ENCODE results near the gene SYTL2.
"Not testable (repeated sequence)": the region's sequence is repeated elsewhere in the genome, so short reads cannot be mapped to it uniquely, and the experiment has no call there.

Gene SYTL2

DNA sequence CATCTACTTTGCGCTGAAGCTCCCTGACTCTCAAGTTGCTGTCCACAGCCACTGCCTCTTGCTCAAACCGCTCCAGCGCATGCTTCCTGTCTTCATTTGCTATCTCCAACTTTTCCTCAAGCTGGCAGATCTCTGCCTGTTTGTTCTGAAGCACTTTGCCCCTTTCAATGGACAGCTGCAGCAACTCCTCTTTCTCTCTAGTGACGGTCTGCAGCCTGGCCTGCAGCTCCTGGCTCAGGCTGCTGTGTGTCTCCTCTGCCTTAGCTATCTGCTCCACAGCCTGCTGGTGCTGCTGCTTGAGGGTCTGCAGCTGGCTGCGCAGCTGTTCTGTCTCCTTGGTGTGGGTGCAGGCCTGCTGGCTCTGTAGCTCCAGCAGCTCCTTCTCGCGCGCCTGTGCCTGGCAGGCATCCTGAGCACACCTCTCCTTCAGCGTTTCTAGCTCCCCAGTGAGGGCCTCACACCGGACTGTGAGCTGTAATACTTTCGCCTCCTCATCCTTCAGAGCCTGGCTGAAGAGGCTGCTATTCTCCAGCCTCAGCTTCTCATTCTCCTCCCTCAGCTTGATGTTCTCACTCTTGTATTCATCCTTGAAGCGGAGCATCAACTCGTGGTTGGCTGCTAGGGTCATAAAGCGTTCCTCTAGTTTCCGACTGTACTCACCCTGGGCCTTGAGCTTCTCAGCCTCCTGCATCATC, 125.7 kb downstream of the SYTL2 start:
- DNase-seq (ENCODE audit: low read depth): no peak

DNA sequence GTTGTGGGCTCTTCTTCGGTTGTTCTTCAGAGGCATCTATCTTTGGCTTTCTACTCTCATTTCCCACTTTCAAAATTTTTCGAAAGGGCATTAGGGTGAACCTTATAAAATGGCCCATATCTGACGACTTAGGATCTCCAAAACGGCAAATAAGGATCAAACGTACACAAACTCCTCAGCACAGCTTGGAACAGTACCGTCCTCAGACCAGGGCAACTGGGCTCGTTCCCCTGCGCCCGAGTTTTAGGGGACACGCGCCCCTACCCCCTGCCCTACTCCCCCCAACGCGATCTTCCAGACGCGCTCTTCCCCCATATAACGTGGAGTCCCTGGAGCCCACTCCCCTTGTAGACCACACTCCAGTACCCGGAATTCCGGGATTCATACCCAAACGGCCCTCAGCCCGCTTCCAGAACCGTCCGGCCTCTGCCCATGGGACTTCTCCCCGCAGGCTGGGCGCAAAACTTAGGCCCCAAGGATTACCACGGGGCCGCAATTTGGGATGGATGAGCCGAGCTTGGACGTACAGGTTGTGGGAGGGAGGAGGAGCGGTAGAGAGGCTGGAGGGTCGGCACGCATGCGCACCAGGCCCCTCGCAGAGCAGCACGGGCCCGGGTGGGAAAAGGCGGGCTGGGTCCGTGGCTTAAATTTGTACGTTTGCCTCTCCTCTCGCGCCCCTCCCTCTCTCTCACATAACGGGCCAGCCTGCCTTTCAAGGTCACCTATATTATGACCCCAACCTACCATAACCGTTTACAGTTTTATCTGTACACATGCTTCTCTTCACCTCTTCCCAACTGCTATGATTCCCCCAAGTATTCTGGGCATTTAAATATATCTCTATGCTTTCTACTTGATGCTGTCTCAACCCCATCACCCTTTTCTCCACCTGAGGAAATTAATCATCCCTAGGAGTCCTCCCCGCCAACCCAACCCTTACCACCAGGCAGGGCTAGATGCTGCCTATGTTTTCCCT, 128.3 kb downstream of the SYTL2 start:
- no peak for DNase-seq (ENCODE audit: low read depth)

- no peak for DNase-seq (ENCODE audit: low read depth)
These were observed 130.0 kb downstream of the SYTL2 start for GRCh38 chr11:85680897-85681296.

DNA sequence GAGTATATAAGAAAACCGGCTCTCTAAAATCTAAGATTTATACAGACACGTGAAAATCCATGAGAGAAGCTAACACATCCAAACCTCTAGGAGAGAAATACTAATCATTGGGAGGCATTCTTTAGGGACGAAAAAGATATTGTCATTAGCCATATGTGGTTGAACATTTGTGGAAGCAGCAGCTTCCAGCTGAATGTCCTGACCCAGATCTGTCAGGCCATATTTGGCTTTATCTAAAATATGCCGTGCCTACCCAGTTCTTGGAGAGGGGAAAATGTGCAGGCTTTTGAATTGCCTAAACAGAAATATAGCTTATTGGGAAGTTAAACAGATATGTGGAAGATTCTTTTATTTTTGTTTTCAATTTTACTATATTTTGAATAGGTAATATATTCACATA, 131.4 kb downstream of the SYTL2 start:
- DNase-seq (ENCODE audit: low read depth): no peak

- no peak for DNase-seq (ENCODE audit: low read depth)
These were observed 137.5 kb downstream of the SYTL2 start for GRCh38 chr11:85673393-85673792.

DNA sequence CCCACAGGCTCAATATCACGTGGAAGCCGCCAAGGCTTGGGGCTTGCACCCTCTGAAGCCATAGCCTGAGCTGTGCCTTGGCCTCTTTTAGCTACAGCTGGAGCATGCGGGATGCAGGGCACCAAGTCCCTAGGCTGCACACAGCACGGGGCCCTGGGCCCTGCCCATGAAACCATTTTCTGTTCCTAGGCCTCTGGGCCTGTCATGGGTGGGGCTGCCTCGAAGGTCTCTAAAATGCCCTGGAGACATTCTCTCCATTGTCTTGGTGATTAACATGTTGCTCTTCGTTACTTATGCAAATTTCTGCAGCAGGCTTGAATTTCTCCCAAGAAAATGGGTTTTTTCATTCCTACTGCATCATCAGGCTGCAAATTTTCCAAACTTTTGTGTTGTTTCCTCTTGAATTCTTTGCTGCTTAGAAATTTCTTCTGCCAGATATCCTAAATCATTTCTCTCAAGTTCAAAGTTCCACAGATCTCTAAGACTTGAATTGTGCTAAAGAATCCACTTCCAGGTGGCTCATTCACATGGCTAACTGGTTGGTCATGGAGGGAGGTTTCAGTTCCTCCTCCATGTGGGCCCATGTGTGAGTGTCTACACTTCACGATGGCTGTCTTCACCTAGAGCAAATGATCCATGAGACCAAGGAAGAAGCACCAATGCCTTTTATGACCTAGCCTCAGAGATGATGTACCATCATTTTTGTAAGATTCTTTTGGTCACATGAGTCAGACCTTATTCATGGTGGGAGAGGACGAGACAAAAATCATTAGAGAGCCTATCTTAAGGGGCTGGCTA, 138.6 kb downstream of the SYTL2 start:
- no peak for DNase-seq (ENCODE audit: low read depth)

- not testable (repeated sequence) for DNase-seq (ENCODE audit: low read depth)
These were observed 139.8 kb downstream of the SYTL2 start for GRCh38 chr11:85670949-85671663.

- DNase-seq (ENCODE audit: low read depth): no peak
These were observed 142.8 kb downstream of the SYTL2 start for GRCh38 chr11:85668157-85668556.

- DNase-seq (ENCODE audit: low read depth): no peak
These were observed 144.3 kb downstream of the SYTL2 start for GRCh38 chr11:85666687-85667086.

DNA sequence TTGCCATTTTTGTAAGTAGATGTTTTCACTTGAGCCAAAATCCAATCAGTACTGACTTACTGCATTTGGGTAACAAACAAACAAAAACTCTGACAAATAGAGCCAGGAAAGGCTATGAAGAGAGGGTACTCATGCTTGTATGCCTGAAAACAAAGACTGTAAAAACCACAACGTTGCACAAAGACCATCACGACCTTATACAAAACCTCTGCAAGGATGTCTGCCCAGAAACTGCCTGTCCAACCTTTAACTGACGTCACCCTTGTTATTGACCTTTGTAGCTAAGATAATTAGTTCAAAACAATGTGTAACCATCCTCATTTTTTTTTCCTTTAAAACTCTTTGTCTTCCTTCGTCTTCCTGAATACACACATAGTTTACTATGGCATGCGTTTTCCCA, 145.2 kb downstream of the SYTL2 start:
- DNase-seq (ENCODE audit: low read depth): no peak

GRCh38 chr11:85664615-85665481, 146.1 kb downstream of the SYTL2 start, which contains the start of gene CREBZF:
TSS of gene CREBZF (minus strand) at chr11:85665129. CDS start at chr11:85664875, 254 bp downstream.
- DNase-seq (ENCODE audit: low read depth): peak; percentile 83

- DNase-seq (ENCODE audit: low read depth): peak; percentile 42
These were observed 147.0 kb downstream of the SYTL2 start for GRCh38 chr11:85663753-85664614.

DNA sequence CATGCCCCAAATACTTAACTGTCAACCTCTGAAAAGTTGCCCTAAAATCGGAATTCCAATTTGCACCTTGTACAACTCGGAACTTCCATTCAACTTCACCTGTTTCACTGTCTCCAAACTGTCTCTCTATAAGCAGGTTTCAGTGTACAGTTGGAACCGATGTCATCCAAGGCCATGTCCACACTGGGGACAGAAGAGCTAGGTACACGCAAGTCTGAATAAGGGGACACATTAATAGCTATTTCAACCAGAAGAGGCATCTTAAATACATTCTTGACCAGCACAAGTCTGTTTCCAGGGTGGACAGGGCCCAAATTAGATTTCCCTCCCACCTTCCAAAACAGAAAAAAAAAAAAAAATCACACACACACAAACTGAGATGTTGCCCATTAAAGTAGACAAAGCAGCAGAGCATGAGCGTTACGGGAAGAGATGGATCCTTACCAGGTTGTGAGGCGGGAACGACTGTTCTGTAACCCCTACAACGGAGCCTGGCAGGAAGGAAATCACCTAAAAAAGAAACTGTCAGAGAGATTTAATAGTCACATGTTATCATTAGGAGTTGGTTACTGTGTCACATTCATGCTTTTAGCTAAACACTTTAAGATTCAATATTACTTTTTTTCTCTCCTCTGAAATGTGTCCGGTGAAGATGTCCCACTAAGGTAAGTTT, 147.7 kb downstream of the SYTL2 start:
- no peak for DNase-seq (ENCODE audit: low read depth)

GRCh38 chr11:85661972-85662664, 148.8 kb downstream of the SYTL2 start:
- no peak for DNase-seq (ENCODE audit: low read depth)

- no peak for DNase-seq (ENCODE audit: low read depth)
These were observed 152.8 kb downstream of the SYTL2 start for GRCh38 chr11:85658180-85658579.

DNA sequence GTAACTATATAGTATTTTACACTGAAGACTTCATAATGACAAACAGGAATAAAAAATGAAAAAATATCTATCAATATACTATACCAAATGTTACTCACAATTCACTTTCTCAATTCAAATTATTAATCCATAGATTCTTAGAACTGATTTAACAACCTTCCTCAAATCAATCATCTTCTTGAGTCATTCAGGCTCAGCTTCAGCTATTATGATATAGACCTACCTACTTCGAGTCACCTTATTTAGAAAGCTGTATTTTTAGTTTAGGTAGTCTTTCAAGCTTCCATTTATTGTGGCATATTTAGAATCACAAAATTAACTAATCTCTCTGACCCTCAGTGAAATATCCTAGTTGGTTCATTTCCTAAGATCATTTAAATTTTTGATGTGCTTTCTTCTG, 154.2 kb downstream of the SYTL2 start:
- no peak for DNase-seq (ENCODE audit: low read depth)

DNA sequence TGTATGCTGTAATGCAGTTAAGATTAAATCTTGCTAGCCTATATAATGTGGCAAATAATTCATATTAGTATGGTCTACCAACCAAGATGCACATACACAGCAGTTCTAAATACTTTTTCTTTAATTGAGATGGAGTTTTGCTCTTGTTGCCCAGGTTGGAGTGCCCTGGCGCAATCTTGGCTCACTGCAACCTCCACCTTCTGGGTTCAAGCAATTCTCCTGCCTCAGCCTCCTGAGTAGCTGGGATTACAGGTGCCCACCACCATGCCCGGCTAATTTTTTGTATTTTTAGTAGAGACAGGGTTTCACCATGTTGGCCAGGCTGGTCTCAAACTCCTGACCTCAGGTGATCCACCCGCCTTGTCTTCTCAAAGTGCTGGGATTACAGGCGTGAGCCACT, 156.6 kb downstream of the SYTL2 start:
- DNase-seq (ENCODE audit: low read depth): not testable (repeated sequence)

DNA sequence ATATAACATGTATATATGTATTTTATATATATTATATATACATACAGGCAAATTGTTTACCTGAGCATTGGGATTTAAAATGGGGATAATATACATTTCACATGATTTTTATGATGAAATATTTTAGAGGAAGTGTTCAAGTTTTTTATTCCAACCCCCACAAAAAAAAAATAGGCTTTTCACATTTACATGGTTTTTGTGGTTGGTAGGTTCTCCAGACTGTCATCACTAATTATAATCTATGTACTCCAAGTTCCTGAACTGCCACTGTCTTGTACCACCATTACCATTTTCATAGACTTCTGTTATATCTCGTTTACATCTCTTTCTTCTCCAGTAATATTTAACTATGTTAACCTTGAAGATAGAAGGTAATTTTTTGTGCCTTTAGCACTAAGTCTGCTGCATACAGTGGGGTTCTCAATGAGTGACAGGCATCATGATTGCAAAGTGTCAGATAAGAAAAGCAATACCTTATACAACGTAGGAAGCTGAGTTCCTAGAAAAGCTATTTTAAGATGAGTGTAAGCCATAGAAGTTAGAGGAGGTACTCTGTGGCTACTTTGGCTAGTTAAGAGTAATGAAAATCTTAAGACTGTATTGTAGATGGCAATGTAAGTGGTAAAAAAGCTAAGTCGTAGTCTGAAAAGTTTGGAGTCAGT, 158.0 kb downstream of the SYTL2 start:
- DNase-seq (ENCODE audit: low read depth): no peak

Measured in CMK (cell line).